NOMO-1 treated with dmso at 0.1 percent for 144 hours (cell line): ENCODE measurements around the gene KRT33A.

ENCODE experiments used
- DNase-seq: peaks from one replicate; lab custom pipeline; 2025; ENCODE audit not compliant: unreplicated experiment; lab: John Stamatoyannopoulos, UW

KRT33A gene

DNA sequence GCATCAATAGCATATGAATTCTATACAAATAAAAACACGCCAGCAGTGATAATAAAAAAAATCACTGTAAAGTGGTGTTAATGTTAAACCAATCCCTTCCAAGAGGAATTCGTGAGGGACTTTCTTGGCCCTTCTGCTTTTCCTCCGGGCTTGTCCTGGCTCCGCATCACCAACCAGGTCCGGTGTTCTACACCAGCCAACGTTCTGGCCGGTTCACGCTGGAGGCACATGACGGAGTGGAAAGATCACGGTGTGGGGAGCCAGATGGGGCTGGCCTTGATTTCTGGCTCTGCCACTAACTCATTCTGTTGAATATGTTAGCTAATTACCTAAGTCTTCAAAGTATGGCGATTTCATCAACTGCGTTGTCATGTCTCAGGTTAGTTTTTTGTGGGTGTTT is 46.5 kb downstream of the KRT33A start:
- no peak for DNase-seq

DNA sequence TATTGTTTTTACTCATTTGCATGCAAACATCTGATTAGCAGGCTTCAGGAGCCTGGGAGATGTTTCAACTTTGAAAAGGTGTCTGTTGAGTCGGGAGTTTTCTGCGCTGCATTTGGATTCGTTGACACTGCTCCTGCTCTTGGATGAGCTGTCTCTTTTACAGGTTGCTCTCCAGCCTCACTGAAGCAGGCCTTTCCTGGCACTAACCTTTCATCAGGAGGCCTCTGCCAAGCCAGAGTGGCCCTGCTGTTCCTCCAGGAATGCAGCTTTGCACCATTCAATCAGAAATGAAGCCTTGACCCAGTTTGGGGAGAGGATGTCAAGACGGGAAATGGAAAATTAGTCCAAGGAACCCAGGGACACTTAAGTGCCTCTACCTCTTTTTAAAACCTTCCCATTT is 47.6 kb downstream of the KRT33A start:
- no peak for DNase-seq

DNA sequence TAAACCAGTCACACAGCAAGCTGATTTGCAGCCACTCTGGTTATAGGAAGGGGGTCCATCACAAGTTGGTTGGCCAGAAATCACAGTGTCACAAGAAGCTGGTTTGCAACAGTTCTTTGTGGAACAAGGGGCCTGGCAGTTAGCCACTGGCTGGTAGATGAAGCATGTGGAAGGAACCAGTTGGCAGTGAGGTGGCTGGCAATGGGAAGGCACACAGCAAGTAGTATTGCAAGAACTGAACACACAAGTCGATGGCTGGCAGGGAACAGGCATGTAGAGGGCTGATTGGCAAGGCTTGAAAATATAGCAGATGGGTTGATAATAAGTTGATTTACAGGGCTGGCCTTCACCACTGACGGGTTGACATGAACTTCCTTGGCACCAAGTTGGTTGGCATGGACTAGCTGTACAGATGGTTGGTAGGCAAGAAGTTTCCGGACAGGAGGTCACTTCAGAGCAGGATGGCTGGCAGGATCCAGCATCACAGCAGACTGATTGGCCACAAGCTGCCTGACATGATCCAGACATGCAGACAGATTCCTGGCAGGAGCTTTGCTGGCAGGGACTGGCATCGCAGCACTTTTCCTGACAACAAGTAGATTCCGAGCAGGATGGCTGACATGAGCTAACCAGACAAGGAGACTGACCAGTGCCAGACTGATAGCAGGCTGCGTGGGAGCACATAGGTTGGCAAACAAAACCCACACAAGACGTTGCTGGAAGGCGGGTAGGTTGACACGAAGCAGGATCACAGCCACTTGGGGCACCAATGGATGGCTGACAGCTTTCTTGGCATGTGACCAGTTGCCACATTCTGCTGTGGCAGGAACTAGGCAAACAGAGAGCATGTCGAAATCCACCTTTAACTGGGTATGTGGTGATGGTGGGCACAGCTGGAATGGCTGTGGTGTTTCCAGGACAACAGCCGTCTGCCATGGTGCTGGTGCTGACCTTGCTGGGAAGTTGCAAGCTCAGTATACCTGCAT is 48.4 kb downstream of the KRT33A start, which contains the start of gene KRTAP29-1:
TSS of gene KRTAP29-1 (minus strand) at position 936 of the 986 bp plus-strand sequence. CDS start at position 936, 0 bp downstream.
- no peak for DNase-seq

DNA sequence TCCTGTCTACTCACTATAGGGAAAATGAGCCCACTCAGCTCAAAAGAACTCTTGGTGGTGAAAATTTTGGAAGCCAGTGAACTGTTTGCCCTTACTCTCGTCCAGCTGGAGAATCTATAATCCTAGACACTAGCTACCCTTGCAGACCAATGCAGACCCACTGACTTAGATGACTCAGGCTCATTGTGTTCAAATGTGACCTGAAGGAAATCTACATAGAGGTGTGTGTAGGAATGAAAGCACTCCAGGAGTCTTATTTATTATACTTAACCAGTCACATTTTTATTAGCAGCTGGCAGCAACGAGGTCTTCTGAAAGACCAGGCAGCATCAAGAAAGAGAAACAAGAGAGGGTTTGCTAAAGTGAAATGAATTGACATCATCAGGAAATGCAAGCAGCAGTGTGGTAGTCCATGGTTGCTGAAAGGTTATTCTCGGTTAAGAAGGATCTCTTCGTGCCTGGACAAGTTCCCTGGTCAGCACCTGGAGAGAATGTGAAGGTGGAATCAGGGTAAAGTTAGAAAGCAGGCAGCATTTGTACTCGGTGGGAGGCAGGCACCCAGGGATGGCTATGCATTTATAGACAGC is 49.3 kb downstream of the KRT33A start:
- DNase-seq = no peak

DNA sequence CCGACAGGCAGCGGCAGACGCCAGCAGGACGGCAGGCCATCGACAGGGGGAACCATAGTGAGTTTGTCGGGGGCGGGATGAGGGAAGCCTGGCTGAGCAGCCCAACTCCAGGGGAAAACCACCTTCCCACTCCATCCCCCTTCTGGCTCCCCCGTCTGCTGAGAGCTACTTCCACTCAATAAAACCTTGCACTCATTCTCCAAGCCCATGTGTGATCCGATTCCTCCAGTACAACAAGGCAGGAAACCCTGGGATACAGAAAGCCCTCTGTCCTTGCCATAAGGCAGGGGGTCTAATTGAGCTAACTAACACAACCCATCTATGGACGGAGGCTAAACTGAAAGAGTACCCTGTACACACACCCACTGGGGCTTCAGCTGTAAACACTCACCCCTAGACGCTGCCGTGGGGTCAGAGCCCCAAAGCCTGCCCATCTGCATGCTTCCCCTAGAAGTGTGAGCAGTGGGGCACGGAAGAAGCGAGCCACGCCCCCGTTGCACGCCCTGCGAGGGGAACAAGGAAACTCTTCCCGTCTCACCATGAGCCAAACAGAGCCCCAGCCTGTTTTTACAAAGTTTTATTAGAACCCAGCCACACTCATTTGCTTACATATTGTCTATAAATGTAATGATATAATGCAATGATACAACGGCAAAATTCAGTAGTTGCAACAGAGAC is 52.0 kb downstream of the KRT33A start:
- DNase-seq = no peak

DNA sequence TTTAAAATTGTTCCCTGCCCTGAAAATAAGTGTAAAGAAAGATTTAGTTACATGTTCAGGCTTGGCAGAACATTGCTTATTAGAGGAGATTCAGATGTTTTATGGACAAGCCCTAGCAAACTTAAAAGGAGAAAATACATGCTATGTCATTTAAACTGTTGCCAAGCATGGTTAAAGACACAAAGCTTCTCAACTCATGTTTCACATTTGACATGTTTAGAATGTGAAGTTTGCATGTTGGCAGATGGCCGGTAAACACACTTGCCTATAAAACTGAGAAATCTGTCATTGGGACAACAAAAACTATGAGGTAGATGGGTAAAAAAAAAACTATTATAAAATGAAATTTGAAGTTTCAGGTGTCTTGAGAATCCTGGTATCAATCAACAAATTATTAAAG is 53.8 kb downstream of the KRT33A start:
- no peak for DNase-seq
